ENCODE data around the gene LIME1. TPM values are rescaled to one million over a fixed set of nuclear protein-coding genes. Genes with fewer than 3 reads are reported as not detected.

LIME1 gene
- total and polyA plus RNA-seq, 2 of the 4 experiments (the other 2 are of a cell fraction): 0.36 to 7.8 TPM

DNA sequence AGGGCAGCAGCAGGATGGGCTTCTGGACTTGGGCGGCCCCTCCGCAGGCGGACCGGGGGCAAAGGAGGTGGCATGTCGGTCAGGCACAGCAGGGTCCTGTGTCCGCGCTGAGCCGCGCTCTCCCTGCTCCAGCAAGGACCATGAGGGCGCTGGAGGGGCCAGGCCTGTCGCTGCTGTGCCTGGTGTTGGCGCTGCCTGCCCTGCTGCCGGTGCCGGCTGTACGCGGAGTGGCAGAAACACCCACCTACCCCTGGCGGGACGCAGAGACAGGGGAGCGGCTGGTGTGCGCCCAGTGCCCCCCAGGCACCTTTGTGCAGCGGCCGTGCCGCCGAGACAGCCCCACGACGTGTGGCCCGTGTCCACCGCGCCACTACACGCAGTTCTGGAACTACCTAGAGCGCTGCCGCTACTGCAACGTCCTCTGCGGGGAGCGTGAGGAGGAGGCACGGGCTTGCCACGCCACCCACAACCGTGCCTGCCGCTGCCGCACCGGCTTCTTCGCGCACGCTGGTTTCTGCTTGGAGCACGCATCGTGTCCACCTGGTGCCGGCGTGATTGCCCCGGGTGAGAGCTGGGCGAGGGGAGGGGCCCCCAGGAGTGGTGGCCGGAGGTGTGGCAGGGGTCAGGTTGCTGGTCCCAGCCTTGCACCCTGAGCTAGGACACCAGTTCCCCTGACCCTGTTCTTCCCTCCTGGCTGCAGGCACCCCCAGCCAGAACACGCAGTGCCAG lies 39.7 kb upstream of the LIME1 start, which contains the start of gene TNFRSF6B:
TSS of gene TNFRSF6B (plus strand) at position 25 of the 729 bp plus-strand sequence. CDS start at position 141, 116 bp downstream.
- Histone ChIP-seq H3K14ac (replicated peaks; ENCODE audit: low read depth, low read length) (no peak within 1 kb of the TSS), H3K9me3 (ENCODE audit: control insufficient read depth, insufficient read depth, low read length) (no peaks in the 10 kb centered on the region), H3K56ac (ENCODE audit: extremely low read depth, insufficient read depth, low read length) (no peak within 1 kb of the TSS), H3K4ac (ENCODE audit: low read depth, low read length) (peak within 1 kb of the TSS; percentile 18; the same call in 1 of the 2 replicates), H3K27ac (ENCODE audit: insufficient read depth, low read length) (no peak within 1 kb of the TSS), H4K8ac (ENCODE audit: low read depth in 2 of 2, low read length in 2 of 2) (peak within 1 kb of the TSS in 1 of 2 experiments; percentile 63; a peak in 3 of 4 replicates), H3K4me2 (ENCODE audit: low read depth, low read length) (no peak within 1 kb of the TSS), H4K5ac (ENCODE audit: low read depth, low read length) (0 out of 2 replicates have a peak within 1 kb of the TSS, but pooled peaks have one; percentile 6), H2AK9ac (replicated peaks; ENCODE audit: low read depth, low read length, poor library complexity) (peak within 1 kb of the TSS; percentile 83), H3K9me1 (ENCODE audit: insufficient read depth, low read length) (no peaks in the 10 kb centered on the region), H2BK120ac (ENCODE audit: low read depth, low read length) (peak within 1 kb of the TSS; percentile 17; the same call in 1 of the 2 replicates), H2BK20ac (ENCODE audit: low read depth, low read length) (no peak within 1 kb of the TSS), H4K91ac (ENCODE audit: insufficient read depth, low read depth, low read length) (no peak within 1 kb of the TSS; the same call in none of the 2 replicates), H2AFZ (replicated peaks; ENCODE audit: low read length, poor library complexity) (peak within 1 kb of the TSS; percentile 35), H3K27me3 (ENCODE audit: control insufficient read depth, insufficient read depth, low read length) (no peaks in the 10 kb centered on the region), H3K18ac (ENCODE audit: low read depth, low read length) (no peak within 1 kb of the TSS), H3K23ac (ENCODE audit: low read depth, low read length) (no peak within 1 kb of the TSS), H3K4me3 (ENCODE audit: insufficient read depth, low read depth, low read length) (no peak within 1 kb of the TSS), H2BK15ac (ENCODE audit: low read depth, low read length) (no peak within 1 kb of the TSS), H3K79me1 (ENCODE audit: low read depth in 1 of 2, low read length in 2 of 2) (peaks cover 11 to 43% of the 10 kb centered on the region in 2 experiments; a peak in 3 of 4 replicates), H3K4me1 (ENCODE audit: control insufficient read depth, insufficient read depth, low read length) (peaks cover 22% of the 10 kb centered on the region), H3K9ac (ENCODE audit: low read depth, low read length) (no peak within 1 kb of the TSS), H3K36me3 (ENCODE audit: control insufficient read depth, insufficient read depth, low read length) (peaks cover 10% of the 10 kb centered on the region; the same call in 1 of the 2 replicates), H2AK5ac (ENCODE audit: low read depth, low read length) (peak within 1 kb of the TSS; percentile 78), H4K20me1 (ENCODE audit: insufficient read depth, low read length) (no peaks in the 10 kb centered on the region), H2BK5ac (ENCODE audit: low read depth, low read length, poor library complexity, severe bottlenecking) (peak within 1 kb of the TSS; percentile 34)
- intact Hi-C loops (cut with micrococcal nuclease): no loop called here
- BruUV-seq (replicated peaks): no TSS peak
- DNase-seq (no peak), ATAC-seq (ENCODE audit: low read depth) (no peak)
- in situ Hi-C loops (cut with MboI; ENCODE audit: low sequenced_read_pairs): no loop called here
- ChIA-PET POLR2A (ENCODE audit: unreplicated experiment) (interaction anchor here (0.6 to 1.2 kb wide), 3 partner anchors 11 to 132 kb away, joined by 3 to 4 read pairs (median 4); partner anchors contain the start of genes ARFRP1 and ZGPAT), CTCF (no interaction called here)
- no peak for TF ChIP-seq BHLHE40 (IDR thresholded peaks at IDR 0.05; ENCODE audit: low read depth, low read length)
- no peak for TF ChIP-seq CHD1 (IDR thresholded peaks at IDR 0.05; ENCODE audit: low read depth, low read length)
- no peak for TF ChIP-seq MXI1 (IDR thresholded peaks at IDR 0.05; ENCODE audit: borderline replicate concordance, low read depth, low read length)
- no peak for TF ChIP-seq RCOR1 (IDR thresholded peaks at IDR 0.05; ENCODE audit: insufficient replicate concordance, low read length)
- TF ChIP-seq MAZ (IDR thresholded peaks at IDR 0.05; ENCODE audit: borderline replicate concordance, low read depth, low read length): no peak
- TF ChIP-seq, protein P1, sequence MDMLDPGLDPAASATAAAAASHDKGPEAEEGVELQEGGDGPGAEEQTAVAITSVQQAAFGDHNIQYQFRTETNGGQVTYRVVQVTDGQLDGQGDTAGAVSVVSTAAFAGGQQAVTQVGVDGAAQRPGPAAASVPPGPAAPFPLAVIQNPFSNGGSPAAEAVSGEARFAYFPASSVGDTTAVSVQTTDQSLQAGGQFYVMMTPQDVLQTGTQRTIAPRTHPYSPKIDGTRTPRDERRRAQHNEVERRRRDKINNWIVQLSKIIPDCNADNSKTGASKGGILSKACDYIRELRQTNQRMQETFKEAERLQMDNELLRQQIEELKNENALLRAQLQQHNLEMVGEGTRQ (IDR thresholded peaks at IDR 0.05; ENCODE audit: low read depth, low read length): no peak
- TF ChIP-seq FOS (IDR thresholded peaks at IDR 0.05; ENCODE audit: low read depth, low read length): no peak
- 51% methylated on average over 38 of the region's 52 CpGs; no CpG with 5 or more reads in 1 of the 2 experiments for WGBS, 2 experiments (ENCODE audit: extremely low coverage in 2 of 2, insufficient read length in 1 of 2)
- dilution Hi-C loops (cut with HindIII; ENCODE audit: low sequenced_read_pairs, unreplicated experiment): no loop called here

Data from IMR-90 (cell line).